H1 (cell line): ENCODE results near the gene NCR2. TPM values are rescaled to one million over a fixed set of nuclear protein-coding genes. Genes with fewer than 3 reads are reported as not detected.

Experiments
- CTCF ChIA-PET: fragments of 300-600 bp; sonication (Branson Sonifier 250); formaldehyde crosslinking; loops from one replicate; lab custom pipeline; 2021; ENCODE audit not compliant: partially characterized antibody; lab: Charles Lee
- POLR2A ChIA-PET: fragments of 300-600 bp; sonication (Branson Sonifier 250); formaldehyde crosslinking; loops from one replicate; lab custom pipeline; 2021; ENCODE audit warnings: inconsistent platforms; ENCODE audit not compliant: partially characterized antibody; lab: Charles Lee
- DNase-seq, 2 experiments: peaks; one replicate each; pipeline versions ENCODE4 v3.0.0 to v3.0.0-alpha.2; 2010 to 2022; ENCODE audit warnings: low spot score in 2 of 2, low read depth in 1 of 2, mixed read lengths in 1 of 2
- FAIRE-seq: peaks from 2 replicates; lab custom pipeline; 2011; peaks lifted over from hg19 to GRCh38; lab: Jason Lieb, UNC
- H2AFZ ChIP-seq: 2 replicates; pipeline ENCODE4 v1.8.1; 2012; ENCODE audit warnings: low read length, inconsistent platforms
- H2AK5ac ChIP-seq: 2 replicates; pipeline ENCODE4 v1.6.1; 2013; ENCODE audit warnings: low read depth, low read length
- H2BK120ac ChIP-seq: replicated peaks from 2 replicates; pipeline ENCODE3; 2013; ENCODE audit warnings: low read depth, low read length, inconsistent platforms
- H2BK12ac ChIP-seq: 2 replicates; pipeline ENCODE4 v1.6.1; 2013; ENCODE audit warnings: low read depth, low read length
- H2BK15ac ChIP-seq: 2 replicates; pipeline ENCODE4 v1.6.1; 2013; ENCODE audit warnings: low read length
- H2BK20ac ChIP-seq: 2 replicates; pipeline ENCODE4 v1.6.1; 2013; ENCODE audit warnings: low read length
- H2BK5ac ChIP-seq: 2 replicates; pipeline ENCODE4 v1.6.1; 2013; ENCODE audit warnings: low read depth, low read length
- H3K14ac ChIP-seq: 2 replicates; pipeline ENCODE4 v1.6.1; 2013; ENCODE audit warnings: inconsistent platforms; ENCODE audit not compliant: insufficient read length
- H3K18ac ChIP-seq: 2 replicates; pipeline ENCODE4 v1.6.1; 2013; ENCODE audit warnings: low read length; ENCODE audit errors: extremely low read depth
- H3K23ac ChIP-seq: 2 replicates; pipeline ENCODE4 v1.6.1; 2013; ENCODE audit warnings: inconsistent platforms; ENCODE audit not compliant: insufficient read length
- H3K23me2 ChIP-seq: 2 replicates; pipeline ENCODE4 v1.6.1; 2013; ENCODE audit warnings: low read depth, low read length
- H3K27ac ChIP-seq: 2 replicates; pipeline ENCODE4 v1.6.1; 2011; ENCODE audit warnings: low read depth, low read length, inconsistent platforms
- H3K27me3 ChIP-seq, 4 experiments: replicated peaks in 1 of 4; 1 replicate in 1 of 4; 2 replicates in 3 of 4; pipeline versions ENCODE4 v1.6.1 to v1.8.1; 2011 to 2013; ENCODE audit warnings: low read length in 3 of 4, mild to moderate bottlenecking in 3 of 4, inconsistent platforms in 2 of 4, mixed read lengths in 2 of 4, moderate library complexity in 1 of 4; ENCODE audit not compliant: control insufficient read depth in 3 of 4, insufficient read depth in 3 of 4; ENCODE audit errors: extremely low read depth in 1 of 4
- H3K36me3 ChIP-seq, 4 experiments: 2 replicates each; pipeline versions ENCODE4 v1.6.1 to v1.8.1; 2011 to 2013; ENCODE audit warnings: mild to moderate bottlenecking in 4 of 4, low read length in 3 of 4, moderate library complexity in 2 of 4, control low read depth in 1 of 4, inconsistent platforms in 1 of 4; ENCODE audit not compliant: insufficient read depth in 4 of 4, control insufficient read depth in 2 of 4
- H3K4ac ChIP-seq: replicated peaks from 2 replicates; pipeline ENCODE3; 2013; ENCODE audit warnings: low read length, low read depth, mixed read lengths, inconsistent platforms; ENCODE audit not compliant: insufficient read length
- H3K4me1 ChIP-seq, 4 experiments: replicated peaks in 1 of 4; 1 replicate in 1 of 4; 2 replicates in 3 of 4; pipeline versions ENCODE4 v1.6.1 to v1.8.1; 2011 to 2013; ENCODE audit warnings: low read length in 3 of 4, inconsistent platforms in 2 of 4, mixed read lengths in 1 of 4; ENCODE audit not compliant: insufficient read depth in 4 of 4, control insufficient read depth in 3 of 4
- H3K4me2 ChIP-seq, 2 experiments: 2 replicates each; pipeline versions ENCODE4 v1.6.1 to v1.8.1; 2011 to 2013; ENCODE audit warnings: low read depth in 2 of 2, low read length in 2 of 2, control low read depth in 1 of 2, inconsistent platforms in 1 of 2, mild to moderate bottlenecking in 1 of 2; ENCODE audit not compliant: insufficient read depth in 1 of 2
- H3K4me3 ChIP-seq, 4 experiments: fragments of 200-600, 300-600 bp in 1 of 4; sonication (generic), shearing (Covaris generic), sonication (Bioruptor Twin) in 1 of 4; 2 replicates each; pipeline versions ENCODE4 v1.5.1 to v1.8.1; 2011 to 2016; ENCODE audit warnings: low read length in 4 of 4, low read depth in 3 of 4, control low read depth in 2 of 4, inconsistent platforms in 2 of 4, mild to moderate bottlenecking in 2 of 4, mixed read lengths in 1 of 4, moderate library complexity in 1 of 4; ENCODE audit not compliant: insufficient read depth in 2 of 4; ENCODE audit errors: extremely low read depth in 1 of 4
- H3K56ac ChIP-seq: replicated peaks from 2 replicates; pipeline ENCODE3; 2013; ENCODE audit warnings: low read depth, mild to moderate bottlenecking, mixed read lengths, low read length, inconsistent platforms; ENCODE audit not compliant: insufficient read length
- H3K79me1 ChIP-seq: 2 replicates; pipeline ENCODE4 v1.6.1; 2013; ENCODE audit warnings: low read depth, low read length, control low read depth
- H3K79me2 ChIP-seq, 2 experiments: 2 replicates each; pipeline versions ENCODE4 v1.6.1 to v1.8.1; 2012 to 2013; ENCODE audit warnings: low read length in 2 of 2, mild to moderate bottlenecking in 2 of 2, inconsistent platforms in 1 of 2; ENCODE audit not compliant: insufficient read depth in 2 of 2, control insufficient read depth in 1 of 2
- H3K9ac ChIP-seq, 4 experiments: replicated peaks in 1 of 4; 1 replicate in 1 of 4; 2 replicates in 3 of 4; pipeline versions ENCODE4 v1.6.1 to v1.8.1; 2011 to 2013; ENCODE audit warnings: low read depth in 3 of 4, low read length in 3 of 4, control low read depth in 2 of 4, mild to moderate bottlenecking in 2 of 4, moderate library complexity in 2 of 4, inconsistent platforms in 1 of 4; ENCODE audit errors: extremely low read depth in 1 of 4
- H3K9me3 ChIP-seq, 2 experiments: 2 replicates each; pipeline versions ENCODE4 v1.6.1 to v1.8.1; 2012 to 2013; ENCODE audit warnings: mild to moderate bottlenecking in 2 of 2, moderate library complexity in 2 of 2, control low read depth in 1 of 2, inconsistent platforms in 1 of 2, low read depth in 1 of 2, low read length in 1 of 2, mixed read lengths in 1 of 2; ENCODE audit not compliant: insufficient read depth in 2 of 2
- H4K20me1 ChIP-seq, 2 experiments: replicated peaks in 1 of 2; 2 replicates each; pipeline versions ENCODE3 to v1.8.1; 2011 to 2013; ENCODE audit warnings: inconsistent platforms in 2 of 2, low read length in 2 of 2, mild to moderate bottlenecking in 1 of 2; ENCODE audit not compliant: insufficient read depth in 2 of 2, control insufficient read depth in 1 of 2
- H4K5ac ChIP-seq: 2 replicates; pipeline ENCODE4 v1.6.1; 2013; ENCODE audit warnings: low read length, low read depth, mixed read lengths, inconsistent platforms; ENCODE audit not compliant: insufficient read length
- H4K8ac ChIP-seq: 2 replicates; pipeline ENCODE4 v1.8.0; 2013; ENCODE audit warnings: mild to moderate bottlenecking, moderate library complexity, low read length, inconsistent platforms; ENCODE audit not compliant: insufficient read depth; ENCODE audit errors: extremely low read depth
- H4K91ac ChIP-seq: replicated peaks from 2 replicates; pipeline ENCODE3; 2013; ENCODE audit warnings: low read length, mixed read lengths, inconsistent platforms; ENCODE audit not compliant: insufficient read length
- BACH1 ChIP-seq: IDR thresholded peaks from 2 replicates; pipeline ENCODE4 v1.6.1; 2012; ENCODE audit warnings: low read length, improper control_type of control experiment
- CHD2 ChIP-seq: IDR thresholded peaks from 2 replicates; pipeline ENCODE4 v1.6.1; 2012; ENCODE audit warnings: low read length, improper control_type of control experiment
- EGR1 ChIP-seq: IDR thresholded peaks from 2 replicates; pipeline ENCODE4 v1.6.1; 2011; ENCODE audit warnings: low read depth, low read length, borderline replicate concordance
- EZH2 ChIP-seq: fragments of 200-600 bp; sonication (generic); IDR thresholded peaks from 2 replicates; pipeline ENCODE4 v1.7.1; 2012; ENCODE audit warnings: low read depth, mild to moderate bottlenecking, moderate library complexity, low read length, inconsistent platforms; ENCODE audit not compliant: severe bottlenecking
- HDAC2 ChIP-seq, 2 experiments: fragments of 300-600 bp in 1 of 2; sonication (generic) in 1 of 2; IDR thresholded peaks; 2 replicates each; pipeline ENCODE4 v1.6.1; 2011 to 2012; ENCODE audit warnings: low read depth in 2 of 2, low read length in 2 of 2, mild to moderate bottlenecking in 2 of 2, moderate library complexity in 2 of 2, borderline replicate concordance in 1 of 2, inconsistent platforms in 1 of 2
- HDAC6 ChIP-seq: IDR thresholded peaks from one replicate; pipeline ENCODE4 v1.7.1; 2012; ENCODE audit warnings: low read depth, mild to moderate bottlenecking, inconsistent platforms, low read length, moderate library complexity
- JUN ChIP-seq: IDR thresholded peaks from 2 replicates; pipeline ENCODE4 v1.6.1; 2011; ENCODE audit warnings: low read depth, mild to moderate bottlenecking, improper control_type of control experiment, low read length
- PHF8 ChIP-seq: fragments of 200-600 bp; sonication (generic); conservative IDR thresholded peaks from 2 replicates; pipeline ENCODE4 v1.7.1; 2012; ENCODE audit warnings: low read depth, mild to moderate bottlenecking, inconsistent platforms, low read length, moderate library complexity
- POU5F1 ChIP-seq: IDR thresholded peaks from 2 replicates; pipeline ENCODE4 v1.6.1; 2011; ENCODE audit warnings: low read depth, mild to moderate bottlenecking, low read length, moderate library complexity
- RNF2 ChIP-seq: fragments of 200-900, 300-1000 bp; sonication (generic); IDR thresholded peaks from 2 replicates; pipeline ENCODE4 v1.7.1; 2016; ENCODE audit warnings: borderline replicate concordance, low read depth, mild to moderate bottlenecking, antibody characterized with exemption, low read length; ENCODE audit not compliant: poor library complexity, severe bottlenecking; ENCODE audit errors: missing control alignments
- SAP30 ChIP-seq: fragments of 300-600 bp; sonication (generic); IDR thresholded peaks from 2 replicates; pipeline ENCODE4 v1.7.1; 2012; ENCODE audit warnings: low read length, moderate library complexity, mild to moderate bottlenecking, inconsistent platforms; ENCODE audit not compliant: insufficient read depth, insufficient replicate concordance
- SIRT6 ChIP-seq: IDR thresholded peaks from one replicate; pipeline ENCODE4 v1.7.1; 2012; ENCODE audit warnings: low read length, inconsistent platforms
- YY1 ChIP-seq: IDR thresholded peaks from 2 replicates; pipeline ENCODE4 v1.6.1; 2011; ENCODE audit warnings: low read depth, mild to moderate bottlenecking, low read length
- WGBS, 2 experiments: shearing (Covaris generic) in 1 of 2; methylation state at CpG; one replicate each; pipeline versions ENCODE4 v1.1.6 to v1.1.7; 2013 to 2015; ENCODE audit warnings: low lambda C conversion rate in 2 of 2, mixed read lengths in 2 of 2, inconsistent platforms in 1 of 2, low coverage in 1 of 2, missing lambda C conversion rate in 1 of 2; ENCODE audit not compliant: insufficient replicate concordance in 2 of 2, insufficient coverage in 1 of 2, insufficient read length in 1 of 2; ENCODE audit errors: extremely low coverage in 1 of 2, missing lambda C conversion rate in 1 of 2; 5-methylcytosine and 5-hydroxymethylcytosine counted together
- polyA plus RNA-seq, 7 experiments: library from polyadenylated mRNA; depleted of rRNA in 3 of 7; stranded (reverse) in 5 of 7; unstranded in 2 of 7; fragments of >200 nt in 5 of 7; fragments of 200-250 nt in 2 of 7; gene quantifications; 1 replicate in 5 of 7; 2 replicates in 1 of 7; 4 replicates in 1 of 7; pipeline versions ENCODE4 v1.2.1 to v1.2.3, GENCODE V29; 2011 to 2013; ENCODE audit warnings: missing spikeins in 2 of 7, mixed read lengths in 2 of 7
- total RNA-seq: library from RNA; stranded (reverse); fragmentation: NEBNext Ultra II Directional; extraction: Animal tissue kit (Norgen Biotek cat#: 25700); gene quantifications from 2 replicates; pipeline ENCODE4 v1.2.1, GENCODE V29; 2021

NCR2 gene
- total and polyA plus RNA-seq, 2 of the 8 experiments (the other 6 are each of a cell fraction or from before 2014, with no cell fraction given), result not detected

- H3K14ac ChIP-seq, result no peak overlapping the region
- H3K27ac ChIP-seq, result no peak overlapping the region
- ChIA-PET CTCF (interaction anchor here (1.3 kb wide), 1 partner anchor 23 kb away, joined by 4 read pairs; no protein-coding TSS in a partner anchor), POLR2A (no interaction called here)
- H3K23me2 ChIP-seq, result no peaks in the 10 kb centered on the region
- H3K56ac ChIP-seq, result no peak overlapping the region
- H2AK5ac ChIP-seq, result no peak overlapping the region
- H3K79me1 ChIP-seq, result no peaks in the 10 kb centered on the region
- H3K27me3 ChIP-seq, result no peaks in the 10 kb centered on the region; a peak in 2 of 7 replicates
- no peak overlapping the region for H3K9ac ChIP-seq
- DNase-seq (no peak), FAIRE-seq (no peak)
- no peaks in the 10 kb centered on the region for H4K20me1 ChIP-seq
- no peak overlapping the region for H2BK5ac ChIP-seq
- H3K23ac ChIP-seq, result no peak overlapping the region
- no peak overlapping the region; the same call in 1 of the 2 replicates for H2AFZ ChIP-seq
- TF ChIP-seq HDAC2 (IDR thresholded peaks at IDR 0.05; ENCODE audit: borderline replicate concordance in 1 of 2, low read depth in 2 of 2, low read length in 2 of 2), result no peak
- TF ChIP-seq RNF2, result no peak
- no peak for TF ChIP-seq SAP30
- no peak for TF ChIP-seq BACH1
- TF ChIP-seq SIRT6, result no peak
- no peak for TF ChIP-seq EZH2
- no peak for TF ChIP-seq HDAC6
- no peak for TF ChIP-seq EGR1
- no peak for TF ChIP-seq CHD2
- no peak for TF ChIP-seq PHF8
- no peak for TF ChIP-seq JUN
- no peak for TF ChIP-seq POU5F1
- no peak for TF ChIP-seq YY1
- H3K36me3 ChIP-seq, result no peaks in the 10 kb centered on the region
- no peak overlapping the region for H2BK12ac ChIP-seq
- no peak overlapping the region for H3K4me3 ChIP-seq
- H2BK20ac ChIP-seq, result no peak overlapping the region
- H4K5ac ChIP-seq, result no peak overlapping the region
- no peak overlapping the region for H4K8ac ChIP-seq
- H3K4me2 ChIP-seq, result no peak overlapping the region
- no peaks in the 10 kb centered on the region for H3K79me2 ChIP-seq
- no peak overlapping the region for H3K4ac ChIP-seq
- no peak overlapping the region for H3K18ac ChIP-seq
- 91% methylated on average over 8 of the region's 8 CpGs; no CpG with 5 or more reads in 1 of the 2 experiments for WGBS, 2 experiments
- H4K91ac ChIP-seq, result no peak overlapping the region
- 0 out of 7 replicates have a peak, but pooled peaks cover 0 to 2% (median 0%) of the 10 kb centered on the region in 4 experiments for H3K4me1 ChIP-seq
- H3K9me3 ChIP-seq, result no peaks in the 10 kb centered on the region
- no peak overlapping the region for H2BK120ac ChIP-seq
- no peak overlapping the region for H2BK15ac ChIP-seq
Measured at GRCh38 chr6:41341580-41341979, 6.2 kb downstream of the NCR2 start.
